DND-41 (cell line): ENCODE results near the gene RUNX1.

Experiments
- ATAC-seq: fragments of 200-7000 bp; cut with Tn5 transposase; 3 replicates; pipeline ENCODE4 v1.9.1; 2021; ENCODE audit warnings: low read depth; ENCODE audit not compliant: insufficient read depth
- DNase-seq: peaks from one replicate; pipeline ENCODE4 v3.0.0-alpha.2; 2020
- H2AFZ ChIP-seq: 2 replicates; pipeline ENCODE4 v1.6.0; 2012; ENCODE audit warnings: low read depth, low read length
- H3K27ac ChIP-seq: 2 replicates; pipeline ENCODE4 v1.5.1; 2012; ENCODE audit warnings: low read length, inconsistent platforms
- H3K27me3 ChIP-seq: fragments of 200-600 bp; sonication (generic); 2 replicates; pipeline ENCODE4 v1.6.0; 2012; ENCODE audit warnings: low read length, mild to moderate bottlenecking, inconsistent platforms; ENCODE audit not compliant: insufficient read depth, poor library complexity
- H3K36me3 ChIP-seq: 2 replicates; pipeline ENCODE4 v1.5.1; 2012; ENCODE audit warnings: low read length, inconsistent platforms; ENCODE audit not compliant: insufficient read depth
- H3K4me1 ChIP-seq: 2 replicates; pipeline ENCODE4 v1.5.1; 2012; ENCODE audit warnings: mild to moderate bottlenecking, low read length; ENCODE audit not compliant: insufficient read depth
- H3K4me2 ChIP-seq: 2 replicates; pipeline ENCODE4 v1.6.0; 2012; ENCODE audit warnings: mild to moderate bottlenecking, moderate library complexity, low read length, inconsistent platforms; ENCODE audit not compliant: insufficient read depth
- H3K4me3 ChIP-seq, 2 experiments: fragments of 200-600 bp in 1 of 2; shearing (Covaris generic) in 1 of 2; 2 replicates each; pipeline ENCODE4 v1.5.1; 2012 to 2016; ENCODE audit warnings: inconsistent platforms in 2 of 2, low read length in 2 of 2, mild to moderate bottlenecking in 2 of 2, low read depth in 1 of 2, moderate library complexity in 1 of 2
- H3K79me2 ChIP-seq: 2 replicates; pipeline ENCODE4 v1.6.0; 2012; ENCODE audit warnings: low read length, inconsistent platforms; ENCODE audit not compliant: insufficient read depth
- H3K9ac ChIP-seq: 2 replicates; pipeline ENCODE4 v1.6.0; 2012; ENCODE audit warnings: low read depth, mild to moderate bottlenecking, inconsistent platforms, low read length, moderate library complexity
- H3K9me3 ChIP-seq: 2 replicates; pipeline ENCODE4 v1.5.1; 2012; ENCODE audit warnings: low read length, moderate library complexity, mild to moderate bottlenecking, inconsistent platforms; ENCODE audit not compliant: insufficient read depth, severe bottlenecking
- H4K20me1 ChIP-seq: 2 replicates; pipeline ENCODE4 v1.6.0; 2012; ENCODE audit warnings: low read length; ENCODE audit not compliant: insufficient read depth
- EZH2 ChIP-seq: IDR thresholded peaks from 3 replicates; pipeline ENCODE4 v1.6.1; 2012; ENCODE audit warnings: borderline replicate concordance, low read depth, mild to moderate bottlenecking, moderate library complexity, low read length, inconsistent platforms; ENCODE audit not compliant: severe bottlenecking
- TF ChIP-seq, protein P1 (sequence below): IDR thresholded peaks from 2 replicates; pipeline ENCODE4 v1.5.1; 2012; ENCODE audit warnings: borderline replicate concordance, low read length, moderate library complexity, mild to moderate bottlenecking; ENCODE audit not compliant: poor library complexity, severe bottlenecking; ENCODE audit errors: extremely low read depth

Gene RUNX1

GRCh38 chr21:34795548-34796180 is 253.4 kb downstream of the RUNX1 start:
- H3K27ac ChIP-seq: no peak overlapping the region
- H3K36me3 ChIP-seq: peaks cover 94% of the 10 kb centered on the region
- H3K4me3 ChIP-seq: no peak overlapping the region
- TF ChIP-seq EZH2: no peak
- TF ChIP-seq, protein P1, sequence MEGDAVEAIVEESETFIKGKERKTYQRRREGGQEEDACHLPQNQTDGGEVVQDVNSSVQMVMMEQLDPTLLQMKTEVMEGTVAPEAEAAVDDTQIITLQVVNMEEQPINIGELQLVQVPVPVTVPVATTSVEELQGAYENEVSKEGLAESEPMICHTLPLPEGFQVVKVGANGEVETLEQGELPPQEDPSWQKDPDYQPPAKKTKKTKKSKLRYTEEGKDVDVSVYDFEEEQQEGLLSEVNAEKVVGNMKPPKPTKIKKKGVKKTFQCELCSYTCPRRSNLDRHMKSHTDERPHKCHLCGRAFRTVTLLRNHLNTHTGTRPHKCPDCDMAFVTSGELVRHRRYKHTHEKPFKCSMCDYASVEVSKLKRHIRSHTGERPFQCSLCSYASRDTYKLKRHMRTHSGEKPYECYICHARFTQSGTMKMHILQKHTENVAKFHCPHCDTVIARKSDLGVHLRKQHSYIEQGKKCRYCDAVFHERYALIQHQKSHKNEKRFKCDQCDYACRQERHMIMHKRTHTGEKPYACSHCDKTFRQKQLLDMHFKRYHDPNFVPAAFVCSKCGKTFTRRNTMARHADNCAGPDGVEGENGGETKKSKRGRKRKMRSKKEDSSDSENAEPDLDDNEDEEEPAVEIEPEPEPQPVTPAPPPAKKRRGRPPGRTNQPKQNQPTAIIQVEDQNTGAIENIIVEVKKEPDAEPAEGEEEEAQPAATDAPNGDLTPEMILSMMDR: no peak
- no peaks in the 10 kb centered on the region for H3K27me3 ChIP-seq
- H3K9ac ChIP-seq: no peak overlapping the region
- H3K9me3 ChIP-seq: no peaks in the 10 kb centered on the region
- no peaks in the 10 kb centered on the region; the same call in 1 of the 2 replicates for H3K79me2 ChIP-seq
- no peaks in the 10 kb centered on the region for H3K4me1 ChIP-seq
- DNase-seq (no peak), ATAC-seq (no peak)
- no peak overlapping the region for H3K4me2 ChIP-seq
- H2AFZ ChIP-seq: no peak overlapping the region
- H4K20me1 ChIP-seq: peaks cover 36% of the 10 kb centered on the region

GRCh38 chr21:34795175-34795547 is 253.9 kb downstream of the RUNX1 start:
- Histone ChIP-seq H3K4me2 (no peak overlapping the region), H3K27ac (no peak overlapping the region), H2AFZ (no peak overlapping the region), H3K27me3 (no peaks in the 10 kb centered on the region), H3K4me3 (no peak overlapping the region), H3K4me1 (no peaks in the 10 kb centered on the region), H3K9ac (no peak overlapping the region), H4K20me1 (peaks cover 36% of the 10 kb centered on the region), H3K36me3 (peaks cover 94% of the 10 kb centered on the region), H3K9me3 (no peaks in the 10 kb centered on the region), H3K79me2 (no peaks in the 10 kb centered on the region)
- TF ChIP-seq, protein P1: no peak
- no peak for TF ChIP-seq EZH2
- no peak; the same call in 2 of the 3 replicates for ATAC-seq
- no peak for DNase-seq

DNA sequence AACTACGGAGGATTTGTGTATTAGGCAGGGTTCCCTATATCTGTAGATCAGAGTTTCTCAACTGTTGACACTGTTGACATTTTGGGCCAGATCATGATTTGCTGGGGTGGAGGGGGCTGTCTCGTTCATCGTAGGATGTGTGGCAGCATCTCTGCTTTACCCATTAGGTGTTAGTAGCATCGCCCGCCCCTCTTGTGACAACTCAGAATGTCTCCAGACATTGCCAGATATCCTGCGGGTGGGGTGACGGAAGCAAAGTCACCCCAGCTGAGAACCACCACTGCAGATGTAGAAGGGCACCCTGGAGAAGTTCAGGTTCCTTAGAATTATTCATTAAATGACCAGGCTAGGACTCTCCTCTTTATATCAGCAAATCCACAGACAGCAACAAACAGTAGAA is 254.4 kb downstream of the RUNX1 start:
- ATAC-seq (no peak), DNase-seq (no peak)
- Histone ChIP-seq H4K20me1 (peaks cover 36% of the 10 kb centered on the region), H3K27me3 (no peaks in the 10 kb centered on the region), H3K4me1 (no peaks in the 10 kb centered on the region), H3K36me3 (peaks cover 94% of the 10 kb centered on the region), H3K27ac (no peak overlapping the region), H2AFZ (no peak overlapping the region), H3K9ac (no peak overlapping the region), H3K79me2 (no peaks in the 10 kb centered on the region), H3K9me3 (no peaks in the 10 kb centered on the region), H3K4me3 (no peak overlapping the region), H3K4me2 (no peak overlapping the region)
- TF ChIP-seq EZH2: no peak
- TF ChIP-seq, protein P1: no peak

GRCh38 chr21:34793471-34793870 is 255.6 kb downstream of the RUNX1 start:
- Histone ChIP-seq H3K79me2 (no peaks in the 10 kb centered on the region), H3K27me3 (no peaks in the 10 kb centered on the region), H3K9ac (no peak overlapping the region), H3K4me1 (no peaks in the 10 kb centered on the region), H3K36me3 (peaks cover 89% of the 10 kb centered on the region), H3K9me3 (no peaks in the 10 kb centered on the region), H2AFZ (no peak overlapping the region), H3K4me3 (no peak overlapping the region), H3K27ac (no peak overlapping the region), H4K20me1 (peaks cover 36% of the 10 kb centered on the region), H3K4me2 (no peak overlapping the region)
- TF ChIP-seq, protein P1: no peak
- TF ChIP-seq EZH2: no peak
- ATAC-seq: no peak
- DNase-seq: no peak
